T-helper 1 cell treated with Interleukin-12 subunit alpha and Interleukin-12 subunit beta and Interleukin-4 antibody, amounts not matched to agents 30 ng/mL and 1 ng/mL, for 36 hours (primary cell): Measurements from ENCODE around the gene MAMDC2. TPM values are rescaled to one million over a fixed set of nuclear protein-coding genes. Genes with fewer than 3 reads are reported as not detected.

Experiments
- intact Hi-C: fragments of 100-400 bp; cut with micrococcal nuclease; formaldehyde crosslinking; loops from one replicate; pipeline ENCODE4 v1.15.1; 2024
- total RNA-seq: library from RNA; stranded (reverse); gene quantifications from 2 replicates; pipeline ENCODE4 v1.2.3, GENCODE V29; 2022

MAMDC2 gene
- total RNA-seq, 1 donor from 2014 or later = not detected

DNA sequence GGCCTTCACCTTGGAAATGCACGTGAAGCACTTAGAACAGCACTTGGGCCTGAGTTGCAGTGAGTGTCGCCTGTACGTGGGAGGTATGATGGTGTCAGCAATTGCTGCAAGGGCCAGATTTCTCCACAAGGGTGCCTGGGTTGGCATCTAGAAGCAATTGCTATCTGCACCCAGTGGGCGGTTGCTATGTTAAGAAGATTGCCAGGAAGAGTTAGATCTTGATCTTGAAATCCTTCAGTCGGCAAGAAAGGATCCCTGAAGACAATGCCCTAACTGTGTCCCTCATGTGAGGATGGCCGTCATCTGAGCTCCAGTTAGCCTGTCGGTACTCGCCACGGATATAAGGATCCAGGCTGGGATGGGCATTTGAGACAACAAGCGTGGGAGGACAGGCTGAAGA, 62.9 kb downstream of the MAMDC2 start:
- intact Hi-C loops = no loop called here

DNA sequence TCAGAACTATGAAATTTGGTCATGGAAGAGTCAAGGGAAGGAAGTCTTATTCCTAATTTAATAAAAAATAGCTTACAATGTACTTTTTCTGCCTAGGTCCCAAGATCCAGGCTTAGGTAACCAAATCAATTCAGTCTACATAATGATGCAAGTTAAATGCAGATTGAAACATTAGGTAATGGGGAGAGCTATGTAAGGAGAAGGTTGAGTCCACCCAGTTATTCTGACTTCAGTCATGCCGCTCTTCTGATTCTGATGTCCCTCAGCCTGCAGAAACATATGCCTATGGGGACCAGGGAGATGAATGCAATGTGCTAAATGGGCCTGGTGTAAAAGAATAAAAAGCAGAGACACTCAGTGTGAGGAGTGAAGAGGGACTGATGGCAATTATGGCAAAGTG, 63.9 kb downstream of the MAMDC2 start:
- intact Hi-C loops = no loop called here

GRCh38 chr9:70108181-70108580, 64.5 kb downstream of the MAMDC2 start:
- intact Hi-C loops = no loop called here

- intact Hi-C loops = loop anchor here (1.0 to 10.0 kb wide), 4 partner anchors 138 to 686 kb away; no protein-coding TSS in a partner anchor
Measured at GRCh38 chr9:70110194-70111041, 66.8 kb downstream of the MAMDC2 start.

GRCh38 chr9:70111042-70111602, 67.5 kb downstream of the MAMDC2 start:
- intact Hi-C loops = loop anchor here (1.0 to 10.0 kb wide), 4 partner anchors 139 to 686 kb away; no protein-coding TSS in a partner anchor

- intact Hi-C loops = loop anchor here (1.0 to 10.0 kb wide), 4 partner anchors 139 to 687 kb away; no protein-coding TSS in a partner anchor
Measured at GRCh38 chr9:70111641-70112236, 68.1 kb downstream of the MAMDC2 start.

DNA sequence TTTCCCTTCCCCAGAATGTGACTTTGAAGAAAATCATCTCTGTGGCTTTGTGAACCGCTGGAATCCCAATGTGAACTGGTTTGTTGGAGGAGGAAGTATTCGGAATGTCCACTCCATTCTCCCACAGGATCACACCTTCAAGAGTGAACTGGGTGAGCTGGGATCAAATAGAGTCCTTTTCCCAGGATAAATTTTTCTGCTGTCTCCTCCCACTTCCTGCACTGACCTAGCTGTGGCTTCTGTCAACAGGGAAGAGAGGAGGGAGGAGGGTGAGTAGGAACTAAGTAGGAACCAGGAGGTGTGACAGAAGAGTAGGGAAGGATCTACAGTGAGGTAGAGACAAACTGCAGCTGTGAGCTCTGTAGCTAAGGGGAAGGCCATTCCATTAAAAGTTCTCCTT, 69.3 kb downstream of the MAMDC2 start:
- intact Hi-C loops = loop anchor here (5.0 to 10.0 kb wide), 3 partner anchors 272 to 688 kb away; no protein-coding TSS in a partner anchor

DNA sequence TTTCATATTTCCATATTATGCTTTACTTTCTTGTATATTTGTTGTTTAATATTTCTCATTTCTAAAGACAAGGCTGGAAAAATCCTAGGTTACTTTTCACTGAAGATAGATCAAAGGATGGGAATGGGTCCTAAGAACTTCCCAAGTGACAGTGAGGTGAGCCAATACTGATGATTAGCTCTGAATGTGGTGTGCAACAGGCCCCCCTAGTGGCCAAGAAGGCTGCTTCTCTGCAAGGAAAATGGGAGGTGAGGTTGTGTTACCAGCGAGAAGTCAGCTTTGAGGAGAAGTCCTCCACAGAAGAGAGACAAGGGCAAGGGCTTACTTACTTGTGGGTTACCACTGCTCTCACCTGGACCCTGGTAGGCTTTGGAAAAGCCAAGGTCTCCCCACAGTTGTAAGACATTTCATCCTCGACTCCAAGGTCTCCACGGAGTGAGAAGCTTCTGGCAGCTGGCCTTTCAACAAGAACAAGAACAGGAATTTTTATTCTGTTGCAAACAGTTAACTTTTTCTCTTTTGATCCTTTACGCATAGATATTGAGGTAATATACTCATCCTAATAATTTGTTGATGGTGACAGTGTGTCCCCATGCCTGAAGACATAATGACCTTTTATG, 69.9 kb downstream of the MAMDC2 start:
- intact Hi-C loops = loop anchor here (5.0 to 10.0 kb wide), 3 partner anchors 271 to 689 kb away; no protein-coding TSS in a partner anchor

DNA sequence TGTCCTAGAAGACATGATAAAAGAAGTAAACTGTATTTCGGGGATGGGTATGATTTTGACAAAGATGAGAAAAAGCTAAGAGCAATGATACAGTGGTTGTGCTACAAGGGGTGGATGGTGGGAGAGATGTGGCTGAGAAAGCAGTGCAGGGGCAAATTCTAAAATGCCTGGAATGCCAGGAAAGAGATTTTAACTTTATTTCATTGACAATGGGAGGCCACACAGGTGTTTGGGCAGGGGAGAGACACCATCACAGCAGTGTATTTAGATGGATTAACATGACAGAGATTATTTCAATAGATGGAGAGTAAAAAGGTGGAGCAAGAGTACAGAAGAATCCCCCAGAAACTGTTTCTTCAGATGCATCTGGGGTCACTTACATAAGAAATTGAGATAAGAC, 71.2 kb downstream of the MAMDC2 start:
- intact Hi-C loops = loop anchor here (5.0 to 10.0 kb wide), 3 partner anchors 270 to 690 kb away; no protein-coding TSS in a partner anchor

DNA sequence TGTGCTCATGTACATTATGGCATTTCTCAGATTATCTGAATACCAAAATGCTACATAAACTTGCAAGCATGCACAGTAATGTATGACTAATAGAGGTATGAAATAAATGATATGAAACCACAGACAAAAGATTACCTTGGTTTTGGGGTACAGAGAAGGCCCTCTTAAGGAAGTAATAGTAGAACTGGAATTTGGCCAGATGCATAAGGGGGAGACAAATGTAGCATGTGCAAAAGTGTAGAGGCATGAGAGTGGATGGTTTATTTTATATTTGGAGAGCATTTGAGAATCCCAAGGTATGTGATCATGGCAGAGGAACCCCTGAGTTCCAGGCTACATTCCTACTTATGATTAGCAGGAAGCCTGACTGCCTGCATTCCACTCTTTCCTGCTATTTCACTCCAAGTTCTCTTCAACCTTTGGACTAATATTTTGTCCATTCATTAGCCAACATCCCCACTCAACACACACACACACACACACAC, 74.2 kb downstream of the MAMDC2 start:
- intact Hi-C loops = loop anchor here (10.0 kb wide), 2 partner anchors 267 to 693 kb away; no protein-coding TSS in a partner anchor

GRCh38 chr9:70119786-70120185, 76.1 kb downstream of the MAMDC2 start:
- intact Hi-C loops = loop anchor here (10.0 kb wide), 2 partner anchors 265 to 695 kb away; no protein-coding TSS in a partner anchor

DNA sequence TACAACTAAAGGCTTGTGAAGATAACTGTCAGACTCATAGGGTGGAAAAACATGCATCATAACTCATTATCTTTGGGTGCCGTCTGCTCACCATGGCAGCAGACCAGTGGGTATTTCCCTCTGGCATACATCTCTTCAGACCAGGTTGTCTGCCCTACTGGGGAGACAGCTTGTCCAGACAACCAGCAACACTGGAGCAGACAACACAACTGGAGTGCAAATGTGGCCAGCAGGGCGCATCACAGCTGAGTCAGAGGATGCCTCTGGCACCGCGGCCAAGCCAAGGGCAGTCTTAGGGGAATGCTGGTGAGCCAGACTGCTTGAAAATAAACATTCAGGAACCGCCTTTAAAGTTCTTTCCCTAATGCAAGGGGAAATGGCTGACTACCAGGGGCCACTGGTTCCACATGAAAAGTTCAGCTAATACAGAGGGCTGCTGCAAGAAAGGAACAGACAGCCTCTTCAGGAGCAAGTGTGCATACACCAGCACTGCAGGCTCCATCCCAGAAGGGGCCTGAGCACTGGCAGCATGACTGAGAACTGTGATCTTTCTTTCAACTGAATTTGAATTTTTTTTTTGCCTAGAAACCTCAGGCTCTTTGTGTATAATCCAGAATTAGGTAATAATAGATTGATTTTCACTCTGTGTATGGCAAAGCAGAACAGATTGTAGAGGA, 77.3 kb downstream of the MAMDC2 start:
- intact Hi-C loops = no loop called here

- intact Hi-C loops = no loop called here
Measured at GRCh38 chr9:70121818-70122436, 78.3 kb downstream of the MAMDC2 start.

DNA sequence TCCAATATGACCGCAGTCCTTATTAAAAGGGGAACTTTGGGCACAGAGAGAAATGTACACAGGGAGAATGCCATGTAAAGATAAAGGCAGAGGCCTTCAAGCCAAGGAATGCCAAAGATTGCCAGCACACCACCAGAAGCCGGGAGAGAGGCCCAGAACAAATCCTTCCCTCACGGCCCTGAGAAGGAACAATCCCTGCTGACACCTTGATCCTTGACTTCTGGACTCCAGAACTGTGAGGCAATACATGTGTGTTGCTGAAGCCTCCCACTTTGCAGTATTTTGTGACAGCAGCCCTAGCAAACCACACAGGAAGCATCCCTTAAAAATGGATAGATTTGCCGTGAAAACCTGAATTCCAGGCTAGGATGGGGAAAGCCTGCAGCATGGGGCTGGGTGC, 80.0 kb downstream of the MAMDC2 start:
- intact Hi-C loops = no loop called here

GRCh38 chr9:70125621-70126263, 82.1 kb downstream of the MAMDC2 start:
- intact Hi-C loops = no loop called here

DNA sequence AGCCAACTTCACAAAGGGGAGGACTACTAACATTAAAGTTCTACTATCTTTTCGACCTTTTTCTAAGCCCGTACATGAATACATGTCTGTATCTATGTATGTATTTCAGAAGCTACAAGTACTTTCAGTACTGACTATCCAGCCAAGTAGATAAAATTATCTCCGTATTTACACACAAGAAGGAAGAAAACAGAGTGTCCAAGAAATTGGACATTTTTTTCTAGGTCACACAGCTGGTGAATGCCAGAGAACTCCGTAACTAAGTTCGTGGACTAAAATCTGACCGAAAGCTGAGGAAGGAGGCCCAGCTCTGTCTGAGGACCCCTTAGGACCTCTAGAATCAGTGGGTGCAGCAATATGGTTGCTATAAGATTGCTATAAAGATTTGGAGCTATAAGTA, 83.4 kb downstream of the MAMDC2 start:
- intact Hi-C loops = no loop called here

GRCh38 chr9:70127540-70128416, 84.1 kb downstream of the MAMDC2 start:
- intact Hi-C loops = no loop called here

- intact Hi-C loops = no loop called here
Measured at GRCh38 chr9:70130266-70130665, 86.6 kb downstream of the MAMDC2 start.

- intact Hi-C loops = no loop called here
Measured at GRCh38 chr9:70131296-70131695, 87.6 kb downstream of the MAMDC2 start.
